ENCODE measurements around the gene ADAMTSL1. TPM values are rescaled to one million over a fixed set of nuclear protein-coding genes. Genes with fewer than 3 reads are reported as not detected.

The ADAMTSL1 gene
- total and polyA plus RNA-seq, 2 of the 13 experiments (the other 11 are each of a cell fraction or from before 2014, with no cell fraction given): not detected

DNA sequence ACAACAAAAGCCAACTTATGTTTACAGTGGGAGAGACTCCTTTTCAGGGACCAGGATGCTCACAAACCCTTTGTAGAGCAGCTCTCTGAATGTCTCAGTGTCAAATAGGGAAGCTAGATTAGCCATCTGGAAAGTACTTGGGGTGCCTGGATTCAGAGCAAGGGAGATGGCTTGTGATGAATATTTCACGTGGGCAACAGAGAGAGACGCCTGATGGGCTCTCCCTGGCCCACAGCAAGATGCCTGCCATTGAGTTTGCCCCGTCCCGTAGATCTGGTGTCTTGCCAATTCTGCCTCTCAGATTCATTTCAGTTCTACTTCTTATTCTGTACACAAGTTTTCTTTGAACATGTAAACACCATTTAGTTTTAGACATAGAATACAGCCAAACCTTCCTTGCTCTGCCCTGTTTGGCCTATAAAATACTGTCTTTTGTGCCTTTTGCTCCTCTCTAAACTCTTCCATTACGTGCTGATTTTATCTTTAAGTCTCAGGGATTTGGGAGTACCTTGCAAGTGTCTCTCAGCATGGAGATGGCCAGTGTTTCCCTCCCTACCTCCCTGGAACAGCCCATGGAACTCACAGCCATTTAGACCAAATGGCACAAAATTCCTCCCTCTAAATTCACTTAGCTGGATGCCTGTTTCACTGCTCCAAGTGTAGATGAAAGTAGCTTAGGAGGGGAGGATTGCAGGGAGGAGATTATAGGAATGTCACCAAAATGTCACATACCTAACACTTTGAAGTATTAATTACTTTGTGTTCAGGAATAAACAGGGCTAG, 324.7 kb downstream of the ADAMTSL1 start (continued):
- TF ChIP-seq, protein P1, sequence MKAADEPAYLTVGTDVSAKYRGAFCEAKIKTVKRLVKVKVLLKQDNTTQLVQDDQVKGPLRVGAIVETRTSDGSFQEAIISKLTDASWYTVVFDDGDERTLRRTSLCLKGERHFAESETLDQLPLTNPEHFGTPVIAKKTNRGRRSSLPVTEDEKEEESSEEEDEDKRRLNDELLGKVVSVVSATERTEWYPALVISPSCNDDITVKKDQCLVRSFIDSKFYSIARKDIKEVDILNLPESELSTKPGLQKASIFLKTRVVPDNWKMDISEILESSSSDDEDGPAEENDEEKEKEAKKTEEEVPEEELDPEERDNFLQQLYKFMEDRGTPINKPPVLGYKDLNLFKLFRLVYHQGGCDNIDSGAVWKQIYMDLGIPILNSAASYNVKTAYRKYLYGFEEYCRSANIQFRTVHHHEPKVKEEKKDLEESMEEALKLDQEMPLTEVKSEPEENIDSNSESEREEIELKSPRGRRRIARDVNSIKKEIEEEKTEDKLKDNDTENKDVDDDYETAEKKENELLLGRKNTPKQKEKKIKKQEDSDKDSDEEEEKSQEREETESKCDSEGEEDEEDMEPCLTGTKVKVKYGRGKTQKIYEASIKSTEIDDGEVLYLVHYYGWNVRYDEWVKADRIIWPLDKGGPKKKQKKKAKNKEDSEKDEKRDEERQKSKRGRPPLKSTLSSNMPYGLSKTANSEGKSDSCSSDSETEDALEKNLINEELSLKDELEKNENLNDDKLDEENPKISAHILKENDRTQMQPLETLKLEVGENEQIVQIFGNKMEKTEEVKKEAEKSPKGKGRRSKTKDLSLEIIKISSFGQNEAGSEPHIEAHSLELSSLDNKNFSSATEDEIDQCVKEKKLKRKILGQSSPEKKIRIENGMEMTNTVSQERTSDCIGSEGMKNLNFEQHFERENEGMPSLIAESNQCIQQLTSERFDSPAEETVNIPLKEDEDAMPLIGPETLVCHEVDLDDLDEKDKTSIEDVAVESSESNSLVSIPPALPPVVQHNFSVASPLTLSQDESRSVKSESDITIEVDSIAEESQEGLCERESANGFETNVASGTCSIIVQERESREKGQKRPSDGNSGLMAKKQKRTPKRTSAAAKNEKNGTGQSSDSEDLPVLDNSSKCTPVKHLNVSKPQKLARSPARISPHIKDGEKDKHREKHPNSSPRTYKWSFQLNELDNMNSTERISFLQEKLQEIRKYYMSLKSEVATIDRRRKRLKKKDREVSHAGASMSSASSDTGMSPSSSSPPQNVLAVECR (CRISPR knock-in tag; IDR thresholded peaks at IDR 0.05; ENCODE audit: borderline replicate concordance): no peak
- TF ChIP-seq AGO2 (optimal IDR thresholded peaks at IDR 0.05; ENCODE audit: low read depth, low read length): no peak

DNA sequence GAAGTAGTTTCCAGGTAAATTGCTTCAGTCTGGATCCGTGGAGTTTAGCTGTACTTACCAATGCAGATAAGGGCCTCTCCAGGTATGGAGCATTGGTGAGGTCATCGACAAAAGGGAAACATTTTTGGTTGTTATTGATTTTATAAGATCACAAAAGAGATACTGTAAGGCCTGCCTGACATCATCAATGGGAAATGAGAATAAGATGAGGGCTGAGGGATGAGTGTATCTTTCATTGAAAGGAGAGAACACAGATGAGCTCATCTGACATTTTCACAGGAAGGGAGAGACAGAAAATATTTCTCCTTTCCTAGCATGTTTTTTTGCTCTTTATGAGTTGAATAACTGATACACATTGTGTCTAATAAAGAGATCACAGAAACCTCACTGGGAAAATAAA, 325.5 kb downstream of the ADAMTSL1 start:
- Histone ChIP-seq H3K27ac (ENCODE audit: extremely low read length, insufficient read depth, low read length) (no peak overlapping the region), H3K4me1 (ENCODE audit: insufficient read depth, low read length) (no peaks in the 10 kb centered on the region), H3K4me2 (ENCODE audit: low read depth, low read length) (no peak overlapping the region), H3K4me3 (replicated peaks in 1 of 3; ENCODE audit: insufficient read depth in 1 of 3, low read depth in 2 of 3, low read length in 3 of 3) (no peak overlapping the region), H3K9me3 (ENCODE audit: low read length) (no peaks in the 10 kb centered on the region), H3K27me3 (ENCODE audit: control insufficient read depth in 1 of 2, insufficient read depth in 2 of 2, low read length in 2 of 2) (no peaks in the 10 kb centered on the region), H4K20me1 (ENCODE audit: insufficient read depth, low read length) (no peaks in the 10 kb centered on the region), H2AFZ (ENCODE audit: low read length) (no peak overlapping the region), H3K79me2 (ENCODE audit: insufficient read depth, low read length) (no peaks in the 10 kb centered on the region), H3K36me3 (replicated peaks in 1 of 2; ENCODE audit: control insufficient read depth in 1 of 2, insufficient read depth in 2 of 2, low read length in 2 of 2) (no peaks in the 10 kb centered on the region), H3K9ac (ENCODE audit: insufficient read depth, low read depth, low read length) (no peak overlapping the region)
- in situ Hi-C loops (cut with HindIII; ENCODE audit: extremely low pct_ligation_motif_present, low pct_unique_long_range_greater_than_20kb): no loop called here
- TF ChIP-seq ZNF772 (CRISPR knock-in tag; IDR thresholded peaks at IDR 0.05) (no peak), ATF7 (IDR thresholded peaks at IDR 0.05) (0 out of 2 replicates have a peak, but pooled peaks have one; percentile 29), ATF7 (CRISPR knock-in tag; IDR thresholded peaks at IDR 0.05) (no peak)
- BruUV-seq (replicated peaks): no TSS peak
- ChIA-PET POLR2A (no interaction called here), CTCF (ENCODE audit: low intra/inter-chr PET ratio, low total read pairs) (no interaction called here)
- FAIRE-seq (no peak), DNase-seq (ENCODE audit: low spot score) (no peak), ATAC-seq (no peak)
- 0% methylated on average over 2 of the region's 2 CpGs for WGBS (ENCODE audit: low lambda C conversion rate)
- intact Hi-C loops (cut with micrococcal nuclease; ENCODE audit: unreplicated experiment): loop anchor here (10.0 kb wide), 1 partner anchor 225 kb away; no protein-coding TSS in a partner anchor

All from HepG2 (cell line).